Neural cell (in vitro differentiated cells): ENCODE measurements around the gene IKZF1. TPM values are rescaled to one million over a fixed set of nuclear protein-coding genes. Genes with fewer than 3 reads are reported as not detected.

ENCODE experiments used
- H2AFZ ChIP-seq: fragments of 200-600, 300-800 bp; sonication (generic), shearing (Covaris generic); 2 replicates; pipeline ENCODE4 v1.6.0; 2014; ENCODE audit warnings: low read depth, mild to moderate bottlenecking, antibody characterized with exemption, low read length, moderate library complexity
- H3F3A ChIP-seq: fragments of 200-600 bp; shearing (Covaris generic); 2 replicates; pipeline ENCODE4 v1.6.1; 2016; ENCODE audit warnings: mild to moderate bottlenecking, moderate library complexity, mixed read lengths, antibody characterized with exemption, low read length; ENCODE audit not compliant: insufficient read depth, poor library complexity, severe bottlenecking
- H3K27ac ChIP-seq: fragments of 200-600, 300-800 bp; sonication (generic), shearing (Covaris generic); 2 replicates; pipeline ENCODE4 v1.5.1; 2014; ENCODE audit warnings: mild to moderate bottlenecking, low read length, moderate library complexity
- H3K27me3 ChIP-seq: fragments of 300-800, 200-600 bp; sonication (generic), shearing (Covaris generic); 2 replicates; pipeline ENCODE4 v1.6.0; 2014; ENCODE audit warnings: mild to moderate bottlenecking, low read depth, low read length, moderate library complexity; ENCODE audit not compliant: insufficient read depth
- H3K36me3 ChIP-seq: fragments of 300-800, 200-600 bp; sonication (generic), shearing (Covaris generic); 2 replicates; pipeline ENCODE4 v1.5.1; 2014; ENCODE audit warnings: mild to moderate bottlenecking, antibody characterized with exemption, low read length, moderate library complexity; ENCODE audit not compliant: insufficient read depth
- H3K4me2 ChIP-seq: fragments of 300-800, 200-600 bp; sonication (generic), shearing (Covaris generic); 2 replicates; pipeline ENCODE4 v1.6.0; 2014; ENCODE audit warnings: mild to moderate bottlenecking, low read length
- H3K4me3 ChIP-seq: fragments of 300-800, 200-600 bp; sonication (generic), shearing (Covaris generic); 2 replicates; pipeline ENCODE4 v1.5.1; 2014; ENCODE audit warnings: mild to moderate bottlenecking, low read length, moderate library complexity
- H3K79me2 ChIP-seq: fragments of 200-600 bp; shearing (Covaris generic); replicated peaks from 2 replicates; pipeline ENCODE4 v1.6.0; 2014; ENCODE audit warnings: mild to moderate bottlenecking, low read length, moderate library complexity; ENCODE audit not compliant: insufficient read depth
- H3K9ac ChIP-seq: fragments of 300-800, 200-600 bp; sonication (generic), shearing (Covaris generic); 2 replicates; pipeline ENCODE4 v1.6.1; 2016; ENCODE audit warnings: mild to moderate bottlenecking, low read length, mixed read lengths
- H3K9me2 ChIP-seq: fragments of 200-600 bp; shearing (Covaris generic); 2 replicates; pipeline ENCODE4 v1.6.1; 2016; ENCODE audit warnings: mild to moderate bottlenecking, low read length, mixed read lengths; ENCODE audit not compliant: insufficient read depth
- H3K9me3 ChIP-seq: fragments of 200-600, 300-800 bp; sonication (generic), shearing (Covaris generic); 2 replicates; pipeline ENCODE4 v1.6.1; 2016; ENCODE audit warnings: mild to moderate bottlenecking, mixed run types, low read length, moderate library complexity, mixed read lengths
- H4K20me1 ChIP-seq: fragments of 200-600 bp; shearing (Covaris generic); 2 replicates; pipeline ENCODE4 v1.6.1; 2016; ENCODE audit warnings: mild to moderate bottlenecking, mixed run types; ENCODE audit not compliant: insufficient read depth
- EP300 ChIP-seq: fragments of 450-650 bp; conservative IDR thresholded peaks from 2 replicates; pipeline ENCODE4 v1.6.1; 2014; ENCODE audit warnings: antibody characterized with exemption, mild to moderate bottlenecking, moderate library complexity; ENCODE audit not compliant: poor library complexity, severe bottlenecking
- EZH2 ChIP-seq: fragments of 200-600, 300-800 bp; shearing (Covaris generic), sonication (generic); IDR thresholded peaks from 2 replicates; pipeline ENCODE4 v1.6.1; 2014; ENCODE audit warnings: antibody characterized with exemption, low read length, borderline replicate concordance, mild to moderate bottlenecking; ENCODE audit not compliant: insufficient read depth, poor library complexity, severe bottlenecking
- MXI1 ChIP-seq: fragments of 450-650 bp; conservative IDR thresholded peaks from 2 replicates; pipeline ENCODE4 v1.6.1; 2014; ENCODE audit warnings: antibody characterized with exemption, mild to moderate bottlenecking; ENCODE audit not compliant: poor library complexity, severe bottlenecking
- POLR2AphosphoS5 ChIP-seq: IDR thresholded peaks from 2 replicates; pipeline ENCODE4 v1.6.1; 2012
- RAD21 ChIP-seq: fragments of 450-650 bp; conservative IDR thresholded peaks from 2 replicates; pipeline ENCODE4 v1.6.1; 2014; ENCODE audit warnings: antibody characterized with exemption, mild to moderate bottlenecking, moderate library complexity
- REST ChIP-seq: IDR thresholded peaks from 2 replicates; pipeline ENCODE4 v1.6.1; 2012; ENCODE audit warnings: borderline replicate concordance
- SMC3 ChIP-seq: fragments of 450-650 bp; conservative IDR thresholded peaks from 2 replicates; pipeline ENCODE4 v1.6.1; 2014; ENCODE audit warnings: antibody characterized with exemption, mild to moderate bottlenecking, moderate library complexity; ENCODE audit not compliant: poor library complexity
- TAF1 ChIP-seq: IDR thresholded peaks from 2 replicates; pipeline ENCODE4 v1.6.1; 2012; ENCODE audit warnings: low read depth
- polyA plus RNA-seq: library from polyadenylated mRNA; depleted of rRNA; stranded (reverse); fragments of >200 nt; gene quantifications from 2 replicates; pipeline ENCODE4 v1.2.3, GENCODE V29; 2014
- TF ChIP-seq, protein P1 (sequence below): fragments of 450-650 bp; IDR thresholded peaks from 2 replicates; pipeline ENCODE4 v1.5.1; 2014; ENCODE audit warnings: antibody characterized with exemption, mild to moderate bottlenecking, moderate library complexity; ENCODE audit not compliant: poor library complexity, severe bottlenecking

The IKZF1 gene
- polyA plus RNA-seq, 1 donor from 2014 or later, result 0.24 TPM

DNA sequence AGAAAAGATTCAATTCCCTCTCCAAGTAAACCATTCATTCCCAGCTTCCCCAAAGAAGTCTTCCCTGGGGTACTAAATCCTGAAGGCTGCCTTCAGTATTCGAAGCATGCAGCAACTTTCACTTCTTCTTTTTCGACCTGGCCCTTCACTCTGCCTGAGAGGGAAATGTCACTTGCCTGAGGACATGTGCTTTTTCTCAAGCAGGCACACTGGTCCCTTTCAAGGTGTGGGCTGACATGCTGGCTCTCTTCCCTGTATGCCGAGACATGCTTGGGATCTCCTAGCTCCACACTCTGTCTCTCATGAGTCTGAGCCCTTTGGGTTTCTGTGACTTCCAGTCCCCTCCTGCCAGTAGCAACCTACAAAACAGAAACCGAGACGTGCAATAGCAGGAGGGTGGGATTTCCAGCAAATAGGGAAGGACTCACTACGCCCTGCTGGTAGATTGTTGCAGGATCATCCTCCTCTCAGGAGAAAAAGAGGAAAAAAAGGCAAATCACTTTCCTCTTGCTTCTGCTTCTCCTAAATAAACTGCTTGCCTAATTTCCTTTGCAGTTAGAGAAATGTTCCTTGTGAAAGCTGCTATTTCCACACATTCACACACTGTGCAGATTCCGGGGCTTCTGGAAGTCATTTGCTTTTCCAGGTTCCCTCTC, 112.1 kb downstream of the IKZF1 start:
- H3K79me2 ChIP-seq, result no peaks in the 10 kb centered on the region
- H3F3A ChIP-seq, result no peaks in the 10 kb centered on the region
- no peaks in the 10 kb centered on the region for H3K36me3 ChIP-seq
- no peak overlapping the region for H3K9ac ChIP-seq
- no peak overlapping the region for H2AFZ ChIP-seq
- no peaks in the 10 kb centered on the region for H3K9me3 ChIP-seq
- TF ChIP-seq EP300 (no peak), REST (no peak), RAD21 (no peak), SMC3 (no peak), TAF1 (no peak), EZH2 (no peak), MXI1 (no peak), POLR2AphosphoS5 (no peak)
- TF ChIP-seq, protein P1, sequence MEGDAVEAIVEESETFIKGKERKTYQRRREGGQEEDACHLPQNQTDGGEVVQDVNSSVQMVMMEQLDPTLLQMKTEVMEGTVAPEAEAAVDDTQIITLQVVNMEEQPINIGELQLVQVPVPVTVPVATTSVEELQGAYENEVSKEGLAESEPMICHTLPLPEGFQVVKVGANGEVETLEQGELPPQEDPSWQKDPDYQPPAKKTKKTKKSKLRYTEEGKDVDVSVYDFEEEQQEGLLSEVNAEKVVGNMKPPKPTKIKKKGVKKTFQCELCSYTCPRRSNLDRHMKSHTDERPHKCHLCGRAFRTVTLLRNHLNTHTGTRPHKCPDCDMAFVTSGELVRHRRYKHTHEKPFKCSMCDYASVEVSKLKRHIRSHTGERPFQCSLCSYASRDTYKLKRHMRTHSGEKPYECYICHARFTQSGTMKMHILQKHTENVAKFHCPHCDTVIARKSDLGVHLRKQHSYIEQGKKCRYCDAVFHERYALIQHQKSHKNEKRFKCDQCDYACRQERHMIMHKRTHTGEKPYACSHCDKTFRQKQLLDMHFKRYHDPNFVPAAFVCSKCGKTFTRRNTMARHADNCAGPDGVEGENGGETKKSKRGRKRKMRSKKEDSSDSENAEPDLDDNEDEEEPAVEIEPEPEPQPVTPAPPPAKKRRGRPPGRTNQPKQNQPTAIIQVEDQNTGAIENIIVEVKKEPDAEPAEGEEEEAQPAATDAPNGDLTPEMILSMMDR, result no peak
- no peak overlapping the region for H3K4me3 ChIP-seq
- no peaks in the 10 kb centered on the region for H4K20me1 ChIP-seq
- H3K27me3 ChIP-seq, result no peaks in the 10 kb centered on the region
- H3K4me2 ChIP-seq, result no peak overlapping the region
- no peaks in the 10 kb centered on the region for H3K9me2 ChIP-seq
- no peak overlapping the region for H3K27ac ChIP-seq

DNA sequence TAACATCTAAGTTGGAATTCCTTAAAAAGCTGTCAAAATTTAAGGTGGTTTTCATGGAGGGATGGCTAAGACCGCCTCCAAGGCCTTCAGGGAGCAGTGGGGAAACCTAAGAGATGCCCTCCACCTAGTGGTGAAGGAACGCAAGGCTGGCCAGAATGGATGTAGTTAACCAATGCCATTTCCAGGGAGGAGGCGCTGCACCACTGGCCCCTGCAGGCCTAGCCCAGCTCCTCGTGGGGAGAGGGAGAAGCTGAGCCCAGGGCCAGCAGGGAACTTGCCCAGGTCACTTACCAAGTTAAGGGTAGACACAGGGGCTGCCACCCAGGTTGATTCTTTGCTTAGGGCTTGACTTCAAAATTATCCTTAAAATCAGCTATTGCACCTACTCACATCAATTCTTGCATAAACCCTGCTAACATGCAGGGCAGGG, 113.6 kb downstream of the IKZF1 start:
- Histone ChIP-seq H3K79me2 (no peaks in the 10 kb centered on the region), H4K20me1 (no peaks in the 10 kb centered on the region), H3K27me3 (no peaks in the 10 kb centered on the region), H3K9me3 (no peaks in the 10 kb centered on the region), H3K27ac (no peak overlapping the region), H2AFZ (no peak overlapping the region), H3F3A (no peaks in the 10 kb centered on the region), H3K4me2 (no peak overlapping the region), H3K4me3 (no peak overlapping the region), H3K36me3 (no peaks in the 10 kb centered on the region), H3K9ac (no peak overlapping the region), H3K9me2 (no peaks in the 10 kb centered on the region)
- no peak for TF ChIP-seq TAF1
- peak; percentile 77 for TF ChIP-seq RAD21
- TF ChIP-seq, protein P1, result peak; percentile 78
- TF ChIP-seq REST, result no peak
- no peak for TF ChIP-seq POLR2AphosphoS5
- peak; percentile 79 for TF ChIP-seq SMC3
- no peak for TF ChIP-seq EZH2
